AG09309 (cell line): ENCODE measurements around the gene TTLL1.

Source experiments
- DNase-seq: peaks from one replicate; pipeline ENCODE4 v3.0.0-alpha.2; 2010; ENCODE audit warnings: low read depth
- H3K4me3 ChIP-seq: 2 replicates; pipeline ENCODE4 v1.5.1; 2011; ENCODE audit warnings: mild to moderate bottlenecking, low read depth, low read length, moderate library complexity; ENCODE audit not compliant: control insufficient read depth
- CTCF ChIP-seq: IDR thresholded peaks from 2 replicates; pipeline ENCODE4 v1.5.1; 2011; ENCODE audit warnings: mild to moderate bottlenecking, low read depth, low read length, inconsistent platforms; ENCODE audit not compliant: insufficient read depth, control insufficient read depth; ENCODE audit errors: missing control alignments

The TTLL1 gene

GRCh38 chr22:43092085-43092484 lies 2.9 kb upstream of the TTLL1 start:
- no peak overlapping the region for H3K4me3 ChIP-seq
- TF ChIP-seq CTCF = no peak
- no peak for DNase-seq

- TF ChIP-seq CTCF = peak; percentile 70
- no peak overlapping the region for H3K4me3 ChIP-seq
- peak; percentile 73 for DNase-seq
Observed at GRCh38 chr22:43090130-43090789, 1.1 kb upstream of the TTLL1 start.

- DNase-seq = no peak
- peak overlapping the region; percentile 88 for H3K4me3 ChIP-seq
- no peak for TF ChIP-seq CTCF
Observed at GRCh38 chr22:43088627-43088983, 586 bp downstream of the TTLL1 start.

- TF ChIP-seq CTCF = no peak
- no peak for DNase-seq
Observed at GRCh38 chr22:43085658-43086606, 3.3 kb downstream of the TTLL1 start.

GRCh38 chr22:43081968-43082367 lies 7.2 kb downstream of the TTLL1 start:
- DNase-seq = no peak
- TF ChIP-seq CTCF = no peak
- no peak overlapping the region for H3K4me3 ChIP-seq

More at GRCh38 chr22:43085658-43086606, 3.3 kb downstream of the TTLL1 start:
- no peak overlapping the region for H3K4me3 ChIP-seq

- no peak for DNase-seq
Observed at GRCh38 chr22:43080616-43081015, 8.6 kb downstream of the TTLL1 start.

More at GRCh38 chr22:43080616-43081015, 8.6 kb downstream of the TTLL1 start:
- TF ChIP-seq CTCF = no peak
- no peak overlapping the region for H3K4me3 ChIP-seq
